ENCODE measurements around the gene EMILIN3.

GRCh38 chr20:41367393-41367695 is 726 bp upstream of the EMILIN3 start:
- TF ChIP-seq POLR2A (IDR thresholded peaks at IDR 0.05), result no peak
- TF ChIP-seq CTCF (IDR thresholded peaks at IDR 0.05), result no peak
